PFSK-1 (cell line): Measurements from ENCODE around the gene FASN.

ENCODE experiments used
- FOXP2 ChIP-seq: optimal IDR thresholded peaks from 2 replicates; pipeline ENCODE3; 2011; ENCODE audit warnings: borderline replicate concordance, control low read depth, inconsistent platforms; ENCODE audit not compliant: insufficient read depth; ENCODE audit errors: extremely low read length, extremely low read depth
- POLR2AphosphoS5 ChIP-seq: IDR thresholded peaks from 2 replicates; pipeline ENCODE4 v1.6.1; 2012; ENCODE audit warnings: low read depth, mild to moderate bottlenecking, control low read depth, low read length, moderate library complexity
- REST ChIP-seq, 2 experiments: IDR thresholded peaks; 2 replicates each; pipeline versions ENCODE4 v1.6.1 to v1.8.0; 2011 to 2012; ENCODE audit warnings: low read depth in 2 of 2, low read length in 2 of 2, control low read depth in 1 of 2, inconsistent platforms in 1 of 2, mild to moderate bottlenecking in 1 of 2, moderate library complexity in 1 of 2; ENCODE audit not compliant: insufficient read depth in 1 of 2
- SIN3A ChIP-seq: IDR thresholded peaks from 2 replicates; pipeline ENCODE4 v1.6.1; 2012; ENCODE audit warnings: mild to moderate bottlenecking, low read length, moderate library complexity, borderline replicate concordance; ENCODE audit not compliant: insufficient read depth
- TAF1 ChIP-seq: IDR thresholded peaks from 2 replicates; pipeline ENCODE4 v1.6.1; 2012; ENCODE audit warnings: low read length, control low read depth, borderline replicate concordance; ENCODE audit not compliant: insufficient read depth

FASN gene

GRCh38 chr17:82116246-82116645, 18.2 kb upstream of the FASN start:
- TF ChIP-seq TAF1 = no peak
- TF ChIP-seq FOXP2 = no peak
- TF ChIP-seq SIN3A = no peak
- no peak for TF ChIP-seq POLR2AphosphoS5
- no peak for TF ChIP-seq REST (IDR thresholded peaks at IDR 0.05; ENCODE audit: insufficient read depth in 1 of 2, low read depth in 2 of 2, low read length in 2 of 2)

- TF ChIP-seq POLR2AphosphoS5 (no peak), SIN3A (no peak), REST (IDR thresholded peaks at IDR 0.05; ENCODE audit: insufficient read depth in 1 of 2, low read depth in 2 of 2, low read length in 2 of 2) (no peak), TAF1 (no peak), FOXP2 (no peak)
Observed at GRCh38 chr17:82114872-82115271, 16.8 kb upstream of the FASN start.

GRCh38 chr17:82114447-82114846, 16.4 kb upstream of the FASN start:
- TF ChIP-seq REST (IDR thresholded peaks at IDR 0.05; ENCODE audit: insufficient read depth in 1 of 2, low read depth in 2 of 2, low read length in 2 of 2) = no peak
- TF ChIP-seq POLR2AphosphoS5 = no peak
- TF ChIP-seq FOXP2 = no peak
- no peak for TF ChIP-seq TAF1
- no peak for TF ChIP-seq SIN3A

GRCh38 chr17:82113941-82114340, 15.9 kb upstream of the FASN start:
- TF ChIP-seq REST (IDR thresholded peaks at IDR 0.05; ENCODE audit: insufficient read depth in 1 of 2, low read depth in 2 of 2, low read length in 2 of 2) (no peak), TAF1 (no peak), FOXP2 (no peak), POLR2AphosphoS5 (no peak), SIN3A (no peak)

- TF ChIP-seq TAF1 (no peak), POLR2AphosphoS5 (no peak), REST (IDR thresholded peaks at IDR 0.05; ENCODE audit: insufficient read depth in 1 of 2, low read depth in 2 of 2, low read length in 2 of 2) (no peak), SIN3A (no peak), FOXP2 (no peak)
Observed at GRCh38 chr17:82113422-82113821, 15.4 kb upstream of the FASN start.
